ENCODE results near the gene NCAPG2.

The NCAPG2 gene

DNA sequence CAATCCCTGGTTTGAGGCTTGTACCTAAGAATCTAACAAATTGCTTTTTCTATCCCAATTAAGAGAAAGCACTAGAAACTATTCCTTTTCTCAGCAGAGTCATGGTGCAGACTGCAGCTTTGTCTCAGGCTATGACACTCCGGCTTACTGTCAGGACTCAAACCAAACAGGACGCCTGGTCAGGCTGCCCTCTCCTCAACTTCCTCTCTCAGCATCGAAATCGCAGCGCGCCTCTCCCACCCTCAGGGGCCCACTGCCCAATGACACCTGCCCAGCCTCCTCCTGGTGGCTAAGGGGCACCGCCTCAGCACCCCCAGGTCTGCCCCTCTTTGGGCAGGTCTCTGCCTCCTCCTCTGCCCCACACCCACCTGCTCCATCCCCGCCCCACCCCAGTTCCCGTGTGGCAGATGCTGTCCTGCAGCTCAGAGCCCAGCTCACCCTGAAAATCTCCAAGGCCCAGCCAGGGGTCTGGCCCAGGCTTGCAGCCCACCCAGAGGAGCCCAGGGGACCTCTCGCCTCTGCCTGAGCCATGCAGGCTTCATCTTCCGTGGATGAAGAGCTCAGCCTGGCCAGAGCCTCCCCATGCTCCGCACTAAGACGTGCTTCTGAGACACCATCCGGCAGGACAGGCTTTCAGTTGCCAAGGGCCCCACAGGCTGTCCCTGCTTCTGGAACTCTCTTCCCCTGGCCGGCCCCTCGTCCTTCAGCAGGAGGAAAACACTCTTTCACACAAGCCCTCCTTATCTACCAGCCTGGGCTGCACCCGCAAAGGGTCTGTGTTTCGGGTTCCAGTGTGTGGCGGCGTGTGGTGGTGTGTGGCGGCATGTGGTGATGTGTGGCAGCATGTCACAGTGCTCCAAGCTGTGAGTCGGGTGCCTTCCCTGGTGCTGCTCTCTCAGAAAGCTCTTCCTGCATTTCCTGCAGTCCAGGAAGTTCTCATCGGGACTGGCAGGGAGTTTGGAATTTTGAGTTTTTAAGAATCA lies 100.5 kb downstream of the NCAPG2 start:
- Histone ChIP-seq H3K4me3 (replicated peaks; ENCODE audit: low read depth, low read length) (no peak overlapping the region), H3K27me3 (replicated peaks; ENCODE audit: control insufficient read depth, insufficient read depth, low read length) (no peaks in the 10 kb centered on the region), H3K36me3 (ENCODE audit: control insufficient read depth, insufficient read depth, low read length) (no peaks in the 10 kb centered on the region)
- TF ChIP-seq, protein P1, sequence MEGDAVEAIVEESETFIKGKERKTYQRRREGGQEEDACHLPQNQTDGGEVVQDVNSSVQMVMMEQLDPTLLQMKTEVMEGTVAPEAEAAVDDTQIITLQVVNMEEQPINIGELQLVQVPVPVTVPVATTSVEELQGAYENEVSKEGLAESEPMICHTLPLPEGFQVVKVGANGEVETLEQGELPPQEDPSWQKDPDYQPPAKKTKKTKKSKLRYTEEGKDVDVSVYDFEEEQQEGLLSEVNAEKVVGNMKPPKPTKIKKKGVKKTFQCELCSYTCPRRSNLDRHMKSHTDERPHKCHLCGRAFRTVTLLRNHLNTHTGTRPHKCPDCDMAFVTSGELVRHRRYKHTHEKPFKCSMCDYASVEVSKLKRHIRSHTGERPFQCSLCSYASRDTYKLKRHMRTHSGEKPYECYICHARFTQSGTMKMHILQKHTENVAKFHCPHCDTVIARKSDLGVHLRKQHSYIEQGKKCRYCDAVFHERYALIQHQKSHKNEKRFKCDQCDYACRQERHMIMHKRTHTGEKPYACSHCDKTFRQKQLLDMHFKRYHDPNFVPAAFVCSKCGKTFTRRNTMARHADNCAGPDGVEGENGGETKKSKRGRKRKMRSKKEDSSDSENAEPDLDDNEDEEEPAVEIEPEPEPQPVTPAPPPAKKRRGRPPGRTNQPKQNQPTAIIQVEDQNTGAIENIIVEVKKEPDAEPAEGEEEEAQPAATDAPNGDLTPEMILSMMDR (IDR thresholded peaks at IDR 0.05; ENCODE audit: insufficient read depth, low read length, poor library complexity, severe bottlenecking), result no peak
- DNase-seq (ENCODE audit: extremely low read depth, insufficient read length), result no peak

DNA sequence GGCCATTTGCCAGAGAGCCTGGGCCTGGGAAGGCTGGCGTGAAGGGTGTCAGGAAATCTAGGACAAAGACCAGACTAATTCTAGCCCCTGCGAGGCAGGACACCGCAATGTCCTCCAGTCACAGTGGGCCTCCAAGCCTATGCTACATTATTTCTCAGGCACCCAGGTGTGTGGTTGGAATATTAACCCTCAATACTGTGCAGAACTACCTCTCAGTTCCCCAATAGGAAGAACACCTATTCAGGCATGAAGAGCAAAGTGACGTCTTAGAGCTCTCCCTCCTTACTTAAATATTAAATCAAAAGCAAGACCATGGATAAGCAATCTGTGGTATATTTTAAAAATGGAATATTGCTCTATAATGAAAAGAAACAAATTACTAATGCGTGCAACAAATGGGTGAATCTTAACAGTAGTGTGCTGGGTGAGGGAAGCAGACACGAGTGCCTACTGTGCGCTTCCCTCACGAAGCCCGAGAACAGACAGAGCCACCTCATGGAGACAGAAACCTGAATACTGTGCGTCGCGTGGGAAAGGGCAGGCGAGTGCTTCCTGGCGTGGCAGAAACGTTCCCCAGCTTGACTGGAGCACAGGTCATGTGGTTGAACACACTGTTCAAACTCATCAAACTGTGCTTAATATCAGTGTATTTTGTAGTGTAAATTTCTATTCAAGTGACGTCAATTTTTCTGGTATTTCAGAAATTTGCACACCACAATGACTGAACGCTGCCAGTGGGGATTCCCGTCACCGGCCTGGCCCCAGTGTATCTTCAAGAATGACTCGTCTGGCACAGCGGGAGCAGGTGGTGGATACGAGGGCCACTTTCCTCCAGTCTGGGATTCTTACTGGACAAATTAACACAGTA lies 101.5 kb downstream of the NCAPG2 start:
- TF ChIP-seq, protein P1 (IDR thresholded peaks at IDR 0.05; ENCODE audit: insufficient read depth, low read length, poor library complexity, severe bottlenecking), result no peak
- Histone ChIP-seq H3K36me3 (ENCODE audit: control insufficient read depth, insufficient read depth, low read length) (no peaks in the 10 kb centered on the region), H3K4me3 (replicated peaks; ENCODE audit: low read depth, low read length) (no peak overlapping the region), H3K27me3 (replicated peaks; ENCODE audit: control insufficient read depth, insufficient read depth, low read length) (no peaks in the 10 kb centered on the region)
- DNase-seq (ENCODE audit: extremely low read depth, insufficient read length), result no peak

DNA sequence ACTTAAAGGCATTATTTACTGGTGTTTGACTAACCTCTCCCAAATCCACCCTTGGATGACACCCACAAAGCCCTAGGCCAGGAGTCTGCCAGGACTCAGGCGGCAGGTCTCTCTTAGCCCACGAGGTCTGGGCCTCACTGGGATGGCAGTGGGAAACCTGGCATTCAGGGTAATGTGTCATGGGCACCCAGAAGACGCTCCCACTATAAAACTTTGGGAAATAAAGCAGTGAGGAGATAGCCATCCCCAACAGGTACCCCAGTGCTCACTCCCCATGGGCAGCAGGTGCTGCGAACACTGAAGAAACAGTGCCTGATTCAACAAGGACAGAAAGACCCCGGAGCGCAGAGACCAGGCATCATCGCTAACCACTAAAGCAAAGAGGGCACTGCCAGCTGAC lies 102.6 kb downstream of the NCAPG2 start:
- TF ChIP-seq, protein P1 (IDR thresholded peaks at IDR 0.05; ENCODE audit: insufficient read depth, low read length, poor library complexity, severe bottlenecking), result no peak
- no peaks in the 10 kb centered on the region for H3K36me3 ChIP-seq (ENCODE audit: control insufficient read depth, insufficient read depth, low read length)
- no peak overlapping the region for H3K4me3 ChIP-seq (replicated peaks; ENCODE audit: low read depth, low read length)
- H3K27me3 ChIP-seq (replicated peaks; ENCODE audit: control insufficient read depth, insufficient read depth, low read length), result no peaks in the 10 kb centered on the region
- DNase-seq (ENCODE audit: extremely low read depth, insufficient read length), result no peak

DNA sequence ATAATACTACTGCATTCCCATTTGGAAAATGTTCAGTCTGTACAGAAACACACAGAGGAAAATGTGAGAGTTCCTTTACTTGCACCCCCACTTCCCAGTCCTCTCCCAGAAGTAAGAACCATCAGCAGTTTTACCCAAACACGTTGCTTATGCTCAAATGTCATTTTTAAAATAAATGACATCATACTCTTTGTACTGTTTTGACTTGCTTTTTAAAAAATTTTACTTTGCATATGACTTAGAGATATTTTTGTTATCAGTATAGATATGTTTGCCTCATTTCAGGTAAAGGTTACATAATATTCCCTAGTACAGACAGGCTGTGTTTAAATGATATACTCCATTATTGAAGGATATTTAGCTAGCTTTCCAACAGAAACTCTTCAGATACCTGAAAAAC lies 103.5 kb downstream of the NCAPG2 start:
- Histone ChIP-seq H3K4me3 (replicated peaks; ENCODE audit: low read depth, low read length) (no peak overlapping the region), H3K36me3 (ENCODE audit: control insufficient read depth, insufficient read depth, low read length) (no peaks in the 10 kb centered on the region), H3K27me3 (replicated peaks; ENCODE audit: control insufficient read depth, insufficient read depth, low read length) (no peaks in the 10 kb centered on the region)
- TF ChIP-seq, protein P1 (IDR thresholded peaks at IDR 0.05; ENCODE audit: insufficient read depth, low read length, poor library complexity, severe bottlenecking), result no peak
- DNase-seq (ENCODE audit: extremely low read depth, insufficient read length), result no peak

DNA sequence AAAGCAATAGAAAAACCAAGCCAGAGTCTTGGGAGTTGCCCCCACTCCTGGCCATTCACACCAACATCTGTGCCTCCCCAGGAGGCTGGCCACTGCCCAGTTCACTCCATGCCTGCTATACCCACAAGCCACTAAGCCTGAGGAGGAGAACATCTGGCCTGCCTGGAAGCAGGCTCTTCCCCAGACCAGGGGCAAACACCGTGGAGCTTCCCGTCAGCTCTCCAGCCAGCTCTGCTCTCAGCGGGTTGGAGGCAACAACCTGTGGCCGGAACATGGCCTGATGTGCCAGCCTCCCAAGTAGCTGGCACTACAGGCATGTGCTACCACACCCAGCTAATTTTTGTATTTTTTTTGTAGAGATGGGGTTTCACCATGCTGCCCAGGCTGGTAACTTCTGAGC lies 107.9 kb downstream of the NCAPG2 start:
- DNase-seq (ENCODE audit: extremely low read depth, insufficient read length), result no peak
- Histone ChIP-seq H3K27me3 (replicated peaks; ENCODE audit: control insufficient read depth, insufficient read depth, low read length) (no peaks in the 10 kb centered on the region), H3K36me3 (ENCODE audit: control insufficient read depth, insufficient read depth, low read length) (no peaks in the 10 kb centered on the region), H3K4me3 (replicated peaks; ENCODE audit: low read depth, low read length) (no peak overlapping the region)
- TF ChIP-seq, protein P1 (IDR thresholded peaks at IDR 0.05; ENCODE audit: insufficient read depth, low read length, poor library complexity, severe bottlenecking), result no peak
